Spleen (tissue), 11 donors: ENCODE results near the gene GJB4. TPM values are rescaled to one million over a fixed set of nuclear protein-coding genes. Genes with fewer than 3 reads are reported as not detected.

Experiments used
- DNase-seq: peaks from one replicate; pipeline ENCODE4 v3.0.0-alpha.2; 2020
- H3K27ac ChIP-seq, 8 donors: fragments of 200-600 bp; sonication (generic) in 7 of 8; 1 replicate in 4 of 8; 2 replicates in 4 of 8; pipeline versions ENCODE4 v1.5.0 to v1.8.0; 2016 to 2021; ENCODE audit warnings: inconsistent platforms in 4 of 8, mild to moderate bottlenecking in 4 of 8, moderate library complexity in 1 of 8
- H3K27me3 ChIP-seq, 7 donors: fragments of 200-600 bp; sonication (generic) in 6 of 7; replicated peaks in 1 of 7; 1 replicate in 4 of 7; 2 replicates in 3 of 7; pipeline versions ENCODE4 v1.5.0 to v1.8.0; 2016 to 2021; ENCODE audit warnings: inconsistent platforms in 3 of 7, mild to moderate bottlenecking in 1 of 7
- H3K36me3 ChIP-seq, 6 donors: fragments of 200-600 bp; sonication (generic) in 5 of 6; 1 replicate in 4 of 6; 2 replicates in 2 of 6; pipeline versions ENCODE4 v1.5.0 to v1.8.0; 2016 to 2021; ENCODE audit warnings: inconsistent platforms in 2 of 6
- H3K4me1 ChIP-seq, 6 donors: fragments of 200-600 bp; sonication (generic) in 5 of 6; 1 replicate in 3 of 6; 2 replicates in 3 of 6; pipeline versions ENCODE4 v1.5.0 to v1.8.0; 2016 to 2021; ENCODE audit warnings: inconsistent platforms in 3 of 6
- H3K4me3 ChIP-seq, 8 donors: fragments of 200-600 bp; sonication (generic) in 7 of 8; 1 replicate in 4 of 8; 2 replicates in 4 of 8; pipeline versions ENCODE4 v1.5.0 to v1.8.0; 2016 to 2021; ENCODE audit warnings: inconsistent platforms in 4 of 8, mild to moderate bottlenecking in 4 of 8, moderate library complexity in 2 of 8
- H3K9me3 ChIP-seq, 8 donors: fragments of 200-600 bp; sonication (generic) in 7 of 8; 1 replicate in 4 of 8; 2 replicates in 4 of 8; pipeline versions ENCODE4 v1.5.0 to v1.8.0; 2016 to 2021; ENCODE audit warnings: inconsistent platforms in 4 of 8
- POLR2A ChIP-seq, 3 donors: fragments of 450-650 bp; IDR thresholded peaks; one replicate each; pipeline ENCODE4 v1.5.1; 2017; ENCODE audit warnings: antibody characterized with exemption in 3 of 3, mild to moderate bottlenecking in 1 of 3
- POLR2AphosphoS5 ChIP-seq, 3 donors: sonication (generic); formaldehyde crosslinking; IDR thresholded peaks; one replicate each; pipeline ENCODE4 v1.5.1; 2017; ENCODE audit warnings: antibody characterized with exemption in 3 of 3
- WGBS, 5 donors: extraction: QIAGEN DNeasy Blood & Tissue Kit in 3 of 5; methylation state at CpG; one replicate each; pipeline versions ENCODE4 v1.1.5 to v1.1.7; 2013 to 2018; 5-methylcytosine and 5-hydroxymethylcytosine counted together
- intact Hi-C: fragments of 100-400 bp; cut with DNase I; formaldehyde crosslinking; loops from one replicate; pipeline ENCODE4 v1.15.0; 2023; ENCODE audit warnings: low total_unique reads
- polyA plus RNA-seq, 3 donors: library from polyadenylated mRNA; stranded (reverse); fragments of 200-250 nt; gene quantifications; one replicate each; pipeline ENCODE4 v1.2.1, GENCODE V29; 2013
- total RNA-seq, 7 donors: library from RNA; depleted of rRNA in 3 of 7; stranded (reverse); fragments of >200 nt in 3 of 7; fragmentation: NEBNext Ultra II Directional in 4 of 7; extraction: Animal tissue kit (Norgen Biotek cat#: 25700) in 4 of 7; gene quantifications; one replicate each; pipeline versions ENCODE4 v1.1.0 to v1.2.1, GENCODE V29; 2016 to 2021
- TF ChIP-seq, protein P1 (sequence below), 11 experiments: fragments of 200-600 bp in 7 of 11; fragments of 450-650 bp in 4 of 11; sonication (generic) in 4 of 11; IDR thresholded peaks in 8 of 11; conservative IDR thresholded peaks in 3 of 11; 1 replicate in 7 of 11; 2 replicates in 4 of 11; pipeline versions ENCODE4 v1.4.0 to v1.8.0; 2016 to 2021; ENCODE audit warnings: antibody characterized with exemption in 11 of 11, inconsistent platforms in 4 of 11, mild to moderate bottlenecking in 1 of 11
- donor health status: healthy with polysubstance abuse.
- donor health status: DM: no; HTN: no; CAD: no; lungs with moderate emphysema.
- donor health status: DM: no; HTN: no; CAD: no.
- donor health status: Bipolar disorder and iron deficiency.
- donor health status: healthy.
- donor health status: DM: no; HTN: no; CAD: no.
- donor health status: DM: yes; HTN: yes; CAD: no.

Gene GJB4
- total and polyA plus RNA-seq, 10 donors: not detected

DNA sequence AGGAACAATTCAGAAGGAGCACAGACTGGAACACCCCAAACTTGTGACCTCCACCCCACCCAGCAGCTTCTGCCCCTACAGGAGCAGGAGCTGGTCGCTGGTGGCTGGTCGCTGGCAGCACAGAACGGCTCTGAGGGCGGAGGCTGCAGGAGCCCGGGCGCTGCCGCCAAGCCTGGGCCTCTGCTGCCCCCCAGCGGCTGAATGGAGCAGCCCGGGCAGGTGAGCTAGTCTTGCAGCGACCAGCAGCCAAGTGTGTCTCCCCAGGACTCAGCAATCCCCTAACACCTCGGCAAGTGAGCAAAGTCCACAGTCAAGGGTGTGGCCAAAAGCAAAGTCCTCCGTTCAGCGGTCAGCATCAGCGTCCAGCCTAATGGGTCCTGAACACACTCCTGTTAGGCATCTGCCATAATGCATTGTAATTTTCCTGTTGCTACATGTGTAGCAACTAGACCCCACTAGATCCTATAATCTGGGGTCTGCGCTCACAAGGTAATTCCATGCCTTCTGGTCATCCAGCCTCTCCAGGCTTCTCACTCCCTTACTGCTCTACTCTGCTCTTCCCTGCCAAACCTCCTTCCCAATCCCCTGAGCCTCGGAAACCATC, 16.8 kb upstream of the GJB4 start:
- H3K4me1 ChIP-seq: peaks cover 0 to 6% (median 0%) of the 10 kb centered on the region in 6 donors
- WGBS, 5 donors: 11 to 14% (median 13%) methylated on average over 16 of the region's 16 CpGs

DNA sequence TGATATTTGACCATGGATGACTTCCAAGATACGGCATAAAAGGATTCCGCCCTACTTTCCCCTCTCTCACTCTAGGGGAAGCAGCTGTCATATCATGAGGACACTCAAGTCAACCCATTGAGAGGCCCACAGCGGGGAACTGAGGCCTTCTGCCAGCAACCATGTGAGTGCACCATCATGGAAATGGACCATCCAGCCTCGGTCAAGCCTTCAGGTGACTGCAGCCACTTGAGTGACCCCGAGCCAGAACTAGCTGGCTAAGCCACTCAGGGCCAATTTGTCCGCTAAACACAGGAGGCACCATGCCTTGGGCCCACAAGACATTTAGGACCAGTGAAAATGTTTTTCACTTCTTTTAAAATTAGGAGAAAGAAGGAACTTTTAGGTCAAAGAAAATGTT, 15.8 kb upstream of the GJB4 start:
- no peak for DNase-seq
- Histone ChIP-seq H3K36me3 (no peaks in the 10 kb centered on the region), H3K4me3 (no peak overlapping the region), H3K27ac (no peak overlapping the region), H3K9me3 (no peaks in the 10 kb centered on the region), H3K4me1 (peaks cover 0 to 6% (median 0%) of the 10 kb centered on the region in 6 donors), H3K27me3 (peaks cover 0 to 33% (median 0%) of the 10 kb centered on the region in 7 donors)
- intact Hi-C loops: loop anchor here (10.0 kb wide), 2 partner anchors 279 to 1109 kb away; no protein-coding TSS in a partner anchor
- WGBS, 5 donors: 76 to 86% (median 78%) methylated on average over 6 of the region's 6 CpGs
- TF ChIP-seq POLR2A (IDR thresholded peaks at IDR 0.05): no peak
- TF ChIP-seq, protein P1, sequence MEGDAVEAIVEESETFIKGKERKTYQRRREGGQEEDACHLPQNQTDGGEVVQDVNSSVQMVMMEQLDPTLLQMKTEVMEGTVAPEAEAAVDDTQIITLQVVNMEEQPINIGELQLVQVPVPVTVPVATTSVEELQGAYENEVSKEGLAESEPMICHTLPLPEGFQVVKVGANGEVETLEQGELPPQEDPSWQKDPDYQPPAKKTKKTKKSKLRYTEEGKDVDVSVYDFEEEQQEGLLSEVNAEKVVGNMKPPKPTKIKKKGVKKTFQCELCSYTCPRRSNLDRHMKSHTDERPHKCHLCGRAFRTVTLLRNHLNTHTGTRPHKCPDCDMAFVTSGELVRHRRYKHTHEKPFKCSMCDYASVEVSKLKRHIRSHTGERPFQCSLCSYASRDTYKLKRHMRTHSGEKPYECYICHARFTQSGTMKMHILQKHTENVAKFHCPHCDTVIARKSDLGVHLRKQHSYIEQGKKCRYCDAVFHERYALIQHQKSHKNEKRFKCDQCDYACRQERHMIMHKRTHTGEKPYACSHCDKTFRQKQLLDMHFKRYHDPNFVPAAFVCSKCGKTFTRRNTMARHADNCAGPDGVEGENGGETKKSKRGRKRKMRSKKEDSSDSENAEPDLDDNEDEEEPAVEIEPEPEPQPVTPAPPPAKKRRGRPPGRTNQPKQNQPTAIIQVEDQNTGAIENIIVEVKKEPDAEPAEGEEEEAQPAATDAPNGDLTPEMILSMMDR (IDR thresholded peaks at IDR 0.05 in 8 of 11, conservative IDR thresholded peaks at IDR 0.05 in 3 of 11): no peak
- TF ChIP-seq POLR2AphosphoS5 (IDR thresholded peaks at IDR 0.05): no peak

More for the DNA sequence above, 16.8 kb upstream of the GJB4 start:
- Histone ChIP-seq H3K27me3 (peaks cover 0 to 26% (median 0%) of the 10 kb centered on the region in 7 donors), H3K36me3 (no peaks in the 10 kb centered on the region), H3K9me3 (no peaks in the 10 kb centered on the region), H3K27ac (no peak overlapping the region), H3K4me3 (no peak overlapping the region)
- intact Hi-C loops: loop anchor here (10.0 kb wide), 2 partner anchors 278 to 1108 kb away; no protein-coding TSS in a partner anchor
- peak; percentile 92 for DNase-seq
- TF ChIP-seq POLR2A (IDR thresholded peaks at IDR 0.05): no peak
- TF ChIP-seq, protein P1 (IDR thresholded peaks at IDR 0.05 in 8 of 11, conservative IDR thresholded peaks at IDR 0.05 in 3 of 11): peak; percentile 53 to 97 (median 91)

DNA sequence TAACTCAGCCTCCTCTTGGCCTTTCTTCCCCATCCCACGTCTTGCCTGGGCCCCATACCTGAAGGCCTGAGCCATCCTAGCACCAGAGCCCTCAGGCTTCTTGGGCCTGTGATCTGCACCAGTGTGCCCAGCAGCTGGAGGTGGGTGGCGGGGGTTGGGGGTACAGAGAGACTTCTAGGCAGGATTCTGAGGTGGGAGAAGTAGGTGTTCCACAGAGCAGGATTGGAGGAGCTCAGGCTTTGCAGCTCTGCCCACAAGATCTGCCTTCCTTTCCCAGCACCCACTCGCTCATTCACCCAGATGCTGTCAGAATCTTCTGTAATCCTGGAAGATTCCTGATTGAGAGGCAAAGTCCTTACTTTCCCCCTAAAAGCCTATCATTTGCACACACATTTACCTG, 14.7 kb upstream of the GJB4 start:
- H3K27me3 ChIP-seq: peaks cover 0 to 33% (median 0%) of the 10 kb centered on the region in 7 donors
- no peak overlapping the region for H3K4me3 ChIP-seq
- intact Hi-C loops: loop anchor here (10.0 kb wide), 2 partner anchors 280 to 1110 kb away; no protein-coding TSS in a partner anchor
- 48 to 78% (median 72%) methylated on average over 2 to 3 of the region's 3 CpGs for WGBS, 5 donors
- no peak for DNase-seq
- TF ChIP-seq POLR2AphosphoS5 (IDR thresholded peaks at IDR 0.05) (no peak), POLR2A (IDR thresholded peaks at IDR 0.05) (no peak)
- TF ChIP-seq, protein P1 (IDR thresholded peaks at IDR 0.05 in 8 of 11, conservative IDR thresholded peaks at IDR 0.05 in 3 of 11): no peak
- H3K27ac ChIP-seq: no peak overlapping the region
- peaks cover 0 to 6% (median 0%) of the 10 kb centered on the region in 6 donors for H3K4me1 ChIP-seq
- H3K9me3 ChIP-seq: no peaks in the 10 kb centered on the region
- no peaks in the 10 kb centered on the region for H3K36me3 ChIP-seq

DNA sequence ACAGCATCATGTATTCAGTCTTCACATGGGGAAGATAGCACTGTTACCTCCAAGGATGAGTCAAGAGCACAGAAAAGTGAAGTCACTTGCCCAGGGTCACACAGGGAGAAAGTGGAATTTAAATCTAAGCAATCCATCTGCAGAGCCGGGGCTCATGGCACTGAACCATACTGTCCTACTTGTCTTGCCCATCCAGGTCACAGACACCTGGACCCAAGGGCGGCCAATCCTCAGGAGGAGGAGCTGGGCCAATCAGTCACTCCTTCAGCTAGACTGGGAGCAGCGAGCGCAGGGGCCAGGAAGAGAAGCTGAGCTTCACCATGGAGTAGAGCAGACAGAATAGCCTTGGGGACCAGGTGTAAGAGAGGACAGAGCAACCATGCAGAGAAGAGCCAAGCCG, 13.9 kb upstream of the GJB4 start:
- 62 to 92% (median 80%) methylated on average over 5 of the region's 5 CpGs for WGBS, 5 donors
- no peak for DNase-seq
- intact Hi-C loops: loop anchor here (10.0 kb wide), 2 partner anchors 281 to 1111 kb away; no protein-coding TSS in a partner anchor
- Histone ChIP-seq H3K4me1 (peaks cover 0 to 6% (median 0%) of the 10 kb centered on the region in 6 donors), H3K4me3 (no peak overlapping the region), H3K27ac (no peak overlapping the region), H3K36me3 (no peaks in the 10 kb centered on the region), H3K9me3 (no peaks in the 10 kb centered on the region), H3K27me3 (peaks cover 0 to 33% (median 0%) of the 10 kb centered on the region in 7 donors)
- no peak for TF ChIP-seq POLR2AphosphoS5 (IDR thresholded peaks at IDR 0.05)
- TF ChIP-seq, protein P1 (IDR thresholded peaks at IDR 0.05 in 8 of 11, conservative IDR thresholded peaks at IDR 0.05 in 3 of 11): no peak
- no peak for TF ChIP-seq POLR2A (IDR thresholded peaks at IDR 0.05)
